Gastrocnemius medialis (tissue), 4 donors: Measurements from ENCODE around the gene LRWD1.

Experiments
- CTCF ChIP-seq, 5 experiments: fragments of 450-650 bp in 3 of 5; fragments of 200-600 bp in 2 of 5; sonication (generic) in 2 of 5; IDR thresholded peaks in 4 of 5; conservative IDR thresholded peaks in 1 of 5; 1 replicate in 4 of 5; 2 replicates in 1 of 5; pipeline ENCODE4 v1.5.1; 2016 to 2019; ENCODE audit warnings: antibody characterized with exemption in 5 of 5, mild to moderate bottlenecking in 3 of 5, moderate library complexity in 3 of 5
- POLR2A ChIP-seq, 2 donors: fragments of 450-650 bp; IDR thresholded peaks; one replicate each; pipeline ENCODE4 v1.6.1; 2017; ENCODE audit warnings: antibody characterized with exemption in 2 of 2, mild to moderate bottlenecking in 2 of 2, moderate library complexity in 2 of 2

GRCh38 chr7:102444961-102445673, 19.7 kb upstream of the LRWD1 start:
- TF ChIP-seq POLR2A (IDR thresholded peaks at IDR 0.05): no peak
- TF ChIP-seq CTCF (IDR thresholded peaks at IDR 0.05 in 4 of 5, conservative IDR thresholded peaks at IDR 0.05 in 1 of 5): no peak
